H1 (cell line): ENCODE results near the gene IFNG.

Experiments used
- ASH2L ChIP-seq: fragments of 200-600, 300-600 bp; sonication (generic); IDR thresholded peaks from one replicate; pipeline ENCODE4 v1.7.1; 2017; ENCODE audit warnings: low read length
- CHD1 ChIP-seq: IDR thresholded peaks from 2 replicates; pipeline ENCODE4 v1.6.1; 2012; ENCODE audit warnings: low read depth, low read length, improper control_type of control experiment
- CTCF ChIP-seq, 3 experiments: IDR thresholded peaks; 1 replicate in 2 of 3; 2 replicates in 1 of 3; pipeline versions ENCODE4 v1.5.1 to v1.6.1; 2011; ENCODE audit warnings: low read length in 3 of 3, mild to moderate bottlenecking in 3 of 3, inconsistent platforms in 2 of 3, low read depth in 1 of 3, moderate library complexity in 1 of 3; ENCODE audit not compliant: insufficient read depth in 1 of 3; ENCODE audit errors: control extremely low read depth in 1 of 3
- EP300 ChIP-seq, 2 experiments: IDR thresholded peaks; 1 replicate in 1 of 2; 2 replicates in 1 of 2; pipeline ENCODE4 v1.6.1; 2011 to 2012; ENCODE audit warnings: low read depth in 2 of 2, low read length in 2 of 2, mild to moderate bottlenecking in 2 of 2, borderline replicate concordance in 1 of 2, inconsistent platforms in 1 of 2, moderate library complexity in 1 of 2
- JUN ChIP-seq: IDR thresholded peaks from 2 replicates; pipeline ENCODE4 v1.6.1; 2011; ENCODE audit warnings: low read depth, mild to moderate bottlenecking, improper control_type of control experiment, low read length
- POLR2A ChIP-seq, 2 experiments: IDR thresholded peaks; 1 replicate in 1 of 2; 2 replicates in 1 of 2; pipeline ENCODE4 v1.6.1; 2011; ENCODE audit warnings: low read depth in 2 of 2, low read length in 2 of 2, mild to moderate bottlenecking in 2 of 2; ENCODE audit errors: control extremely low read depth in 1 of 2
- POLR2AphosphoS5 ChIP-seq: IDR thresholded peaks from 2 replicates; pipeline ENCODE4 v1.6.1; 2011; ENCODE audit warnings: low read depth, low read length
- RFX5 ChIP-seq: IDR thresholded peaks from 2 replicates; pipeline ENCODE4 v1.6.1; 2011; ENCODE audit warnings: low read depth, low read length, improper control_type of control experiment, borderline replicate concordance
- SUZ12 ChIP-seq: fragments of 200-600 bp; sonication (generic); IDR thresholded peaks from 2 replicates; pipeline ENCODE4 v1.6.1; 2012; ENCODE audit warnings: mild to moderate bottlenecking, inconsistent platforms, low read length, moderate library complexity, mixed read lengths
- USF2 ChIP-seq: IDR thresholded peaks from 2 replicates; pipeline ENCODE4 v1.6.1; 2011; ENCODE audit warnings: low read length, improper control_type of control experiment

DNA sequence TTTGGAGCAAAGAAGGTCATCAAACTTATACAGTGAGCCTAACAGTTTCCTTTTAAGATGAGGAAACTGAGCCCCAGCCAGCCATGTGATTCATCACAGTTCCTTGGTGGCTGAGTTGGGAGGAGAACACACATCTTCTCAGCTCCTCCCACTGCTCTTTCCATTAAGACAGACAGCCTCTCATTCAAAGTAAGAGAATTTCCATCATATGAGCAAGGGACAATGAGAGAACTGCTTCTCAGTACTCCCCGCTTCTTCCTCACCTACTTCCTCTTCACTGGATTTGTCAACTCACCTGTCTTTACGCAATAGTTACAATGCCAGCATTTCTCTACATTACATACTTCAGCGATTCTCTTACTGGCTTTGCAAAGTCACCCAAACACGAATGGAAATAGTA, 2.2 kb downstream of the IFNG start:
- no peak for TF ChIP-seq CTCF (IDR thresholded peaks at IDR 0.05; ENCODE audit: control extremely low read depth in 1 of 3, insufficient read depth in 1 of 3, low read depth in 1 of 3, low read length in 3 of 3)
- TF ChIP-seq CHD1: no peak
- no peak for TF ChIP-seq RFX5
- TF ChIP-seq EP300 (IDR thresholded peaks at IDR 0.05; ENCODE audit: borderline replicate concordance in 1 of 2, low read depth in 2 of 2, low read length in 2 of 2): no peak
- no peak for TF ChIP-seq POLR2AphosphoS5
- TF ChIP-seq SUZ12: no peak
- TF ChIP-seq JUN: no peak
- TF ChIP-seq POLR2A (IDR thresholded peaks at IDR 0.05; ENCODE audit: control extremely low read depth in 1 of 2, low read depth in 2 of 2, low read length in 2 of 2): no peak
- TF ChIP-seq USF2: no peak
- no peak for TF ChIP-seq ASH2L
